Neural progenitor cell (in vitro differentiated cells): Measurements from ENCODE around the gene MS4A14.

ENCODE experiments used
- EZH2 ChIP-seq: fragments of 200-600 bp; sonication (generic); IDR thresholded peaks from 2 replicates; pipeline ENCODE4 v1.6.1; 2017; ENCODE audit warnings: antibody characterized with exemption, mild to moderate bottlenecking, moderate library complexity
- TF ChIP-seq, protein P1 (sequence below): fragments of 200-600 bp; sonication (generic); IDR thresholded peaks from 2 replicates; pipeline ENCODE4 v1.5.1; 2017; ENCODE audit warnings: antibody characterized with exemption, mild to moderate bottlenecking

DNA sequence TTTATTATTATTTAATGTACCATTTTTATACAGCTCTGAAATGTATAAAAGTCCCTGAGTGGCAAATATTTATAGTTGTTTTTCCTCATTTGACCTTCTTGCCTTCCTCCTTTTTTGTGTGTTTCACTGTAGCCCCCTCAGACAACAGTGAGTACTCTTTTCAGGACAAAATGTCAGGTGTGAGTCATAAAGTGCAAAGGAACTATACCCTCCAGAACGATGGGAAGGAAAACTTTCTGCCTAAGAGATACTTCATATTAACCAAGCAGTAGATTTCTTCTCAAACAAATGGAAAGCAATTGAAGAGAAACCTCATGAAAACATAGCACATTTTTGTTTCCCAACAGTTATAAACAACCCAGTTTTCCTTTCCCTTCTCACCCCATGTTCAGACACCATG lies 34.0 kb upstream of the MS4A14 start:
- TF ChIP-seq, protein P1, sequence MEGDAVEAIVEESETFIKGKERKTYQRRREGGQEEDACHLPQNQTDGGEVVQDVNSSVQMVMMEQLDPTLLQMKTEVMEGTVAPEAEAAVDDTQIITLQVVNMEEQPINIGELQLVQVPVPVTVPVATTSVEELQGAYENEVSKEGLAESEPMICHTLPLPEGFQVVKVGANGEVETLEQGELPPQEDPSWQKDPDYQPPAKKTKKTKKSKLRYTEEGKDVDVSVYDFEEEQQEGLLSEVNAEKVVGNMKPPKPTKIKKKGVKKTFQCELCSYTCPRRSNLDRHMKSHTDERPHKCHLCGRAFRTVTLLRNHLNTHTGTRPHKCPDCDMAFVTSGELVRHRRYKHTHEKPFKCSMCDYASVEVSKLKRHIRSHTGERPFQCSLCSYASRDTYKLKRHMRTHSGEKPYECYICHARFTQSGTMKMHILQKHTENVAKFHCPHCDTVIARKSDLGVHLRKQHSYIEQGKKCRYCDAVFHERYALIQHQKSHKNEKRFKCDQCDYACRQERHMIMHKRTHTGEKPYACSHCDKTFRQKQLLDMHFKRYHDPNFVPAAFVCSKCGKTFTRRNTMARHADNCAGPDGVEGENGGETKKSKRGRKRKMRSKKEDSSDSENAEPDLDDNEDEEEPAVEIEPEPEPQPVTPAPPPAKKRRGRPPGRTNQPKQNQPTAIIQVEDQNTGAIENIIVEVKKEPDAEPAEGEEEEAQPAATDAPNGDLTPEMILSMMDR, result no peak
- TF ChIP-seq EZH2, result no peak
